Measurements from ENCODE around the gene PPT1.

PPT1 gene

GRCh38 chr1:40096977-40097782 lies at the start of gene PPT1:
PPT1 (minus strand) TSS chr1:40097252; CDS start chr1:40097238, 14 bp downstream.
- FAIRE-seq = no peak

DNA sequence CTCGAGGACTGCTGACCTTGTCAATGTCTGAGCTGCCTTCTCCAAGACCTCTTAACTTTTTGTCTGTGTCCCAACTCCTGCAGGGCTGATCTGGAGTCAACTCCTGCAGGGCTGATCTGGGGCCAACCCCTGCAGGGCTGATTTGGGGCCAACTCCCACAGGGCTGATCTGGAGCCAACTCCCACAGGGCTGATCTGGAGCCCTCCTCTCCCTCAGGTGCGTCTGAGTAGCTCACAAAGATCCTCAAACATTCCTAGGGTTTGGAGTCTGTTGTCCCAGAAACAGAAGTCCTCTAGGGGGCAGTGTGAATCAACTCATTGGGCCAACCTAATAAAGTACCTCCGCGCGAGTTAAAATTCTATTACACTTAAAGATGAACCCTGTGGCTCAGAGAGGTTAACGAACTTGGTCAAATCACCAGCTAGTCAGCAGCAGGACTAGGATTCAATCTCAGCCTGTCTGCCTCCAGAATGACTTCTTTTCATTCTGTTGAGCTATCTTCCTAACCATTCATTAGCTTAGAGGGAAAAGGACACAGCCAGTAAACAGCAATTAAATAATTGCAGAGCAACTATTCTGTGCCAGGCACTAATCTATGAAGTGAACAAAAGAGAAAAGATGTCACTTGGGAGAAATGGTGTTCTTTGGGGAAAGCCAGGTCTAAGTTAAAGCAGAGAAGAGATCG lies 47.0 kb upstream of the PPT1 start:
- no peak for FAIRE-seq

GRCh38 chr1:40141878-40142535 lies 45.0 kb upstream of the PPT1 start:
- FAIRE-seq = no peak

DNA sequence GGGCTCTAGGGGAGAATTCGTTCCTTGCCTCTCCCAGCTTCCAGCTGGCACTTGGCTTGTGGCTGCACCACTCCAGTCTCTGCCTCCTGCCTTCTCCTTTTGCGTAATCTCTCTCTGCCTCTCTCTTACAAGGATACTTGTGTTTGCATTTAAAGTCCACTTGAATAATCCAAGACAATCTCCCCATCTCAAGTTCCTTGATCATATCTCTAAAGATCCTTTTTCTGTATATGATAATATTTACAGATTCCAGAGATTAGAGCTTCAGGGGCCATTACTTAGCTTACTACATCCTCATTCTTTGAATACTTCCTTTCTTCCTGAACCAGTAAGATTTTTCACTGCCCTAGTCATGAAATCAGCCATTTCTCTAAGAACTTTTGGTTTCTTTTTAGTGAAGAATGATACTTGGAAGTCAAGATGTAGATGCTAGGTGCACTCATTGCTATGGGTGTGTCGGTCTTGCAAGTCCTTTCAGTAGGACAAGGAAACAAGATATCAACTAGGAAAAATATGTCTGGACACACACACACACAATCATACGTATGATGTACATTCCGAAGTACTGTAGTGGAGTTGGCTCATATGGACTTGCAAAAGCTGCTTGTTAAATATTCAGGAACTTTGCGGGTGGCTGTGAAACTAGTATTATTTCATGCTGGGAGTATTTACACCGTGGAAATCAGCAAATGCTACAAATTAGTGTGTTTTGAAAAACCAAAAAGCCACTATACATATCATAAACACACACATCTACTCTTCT lies 43.3 kb upstream of the PPT1 start:
- FAIRE-seq = no peak

- no peak for FAIRE-seq
These were observed 36.8 kb upstream of the PPT1 start for GRCh38 chr1:40133839-40134238.

DNA sequence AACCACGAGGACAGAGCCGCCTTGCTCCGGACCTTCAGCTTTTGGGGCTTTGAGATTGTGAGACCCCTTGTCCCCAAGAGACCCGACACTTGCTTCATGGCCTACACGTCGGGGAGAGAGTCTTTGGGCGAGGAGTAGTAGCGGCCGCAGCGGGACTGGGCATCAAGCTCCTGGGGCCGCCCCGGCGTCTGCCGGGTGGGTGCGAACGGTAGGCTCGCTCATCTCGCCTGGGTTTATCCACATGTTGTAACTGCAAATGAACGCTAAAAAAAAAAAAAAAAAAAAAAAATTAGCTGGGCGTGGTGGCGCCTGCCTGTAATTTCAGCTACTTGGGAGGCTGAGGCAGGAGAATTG lies 36.2 kb upstream of the PPT1 start:
- no peak for FAIRE-seq

DNA sequence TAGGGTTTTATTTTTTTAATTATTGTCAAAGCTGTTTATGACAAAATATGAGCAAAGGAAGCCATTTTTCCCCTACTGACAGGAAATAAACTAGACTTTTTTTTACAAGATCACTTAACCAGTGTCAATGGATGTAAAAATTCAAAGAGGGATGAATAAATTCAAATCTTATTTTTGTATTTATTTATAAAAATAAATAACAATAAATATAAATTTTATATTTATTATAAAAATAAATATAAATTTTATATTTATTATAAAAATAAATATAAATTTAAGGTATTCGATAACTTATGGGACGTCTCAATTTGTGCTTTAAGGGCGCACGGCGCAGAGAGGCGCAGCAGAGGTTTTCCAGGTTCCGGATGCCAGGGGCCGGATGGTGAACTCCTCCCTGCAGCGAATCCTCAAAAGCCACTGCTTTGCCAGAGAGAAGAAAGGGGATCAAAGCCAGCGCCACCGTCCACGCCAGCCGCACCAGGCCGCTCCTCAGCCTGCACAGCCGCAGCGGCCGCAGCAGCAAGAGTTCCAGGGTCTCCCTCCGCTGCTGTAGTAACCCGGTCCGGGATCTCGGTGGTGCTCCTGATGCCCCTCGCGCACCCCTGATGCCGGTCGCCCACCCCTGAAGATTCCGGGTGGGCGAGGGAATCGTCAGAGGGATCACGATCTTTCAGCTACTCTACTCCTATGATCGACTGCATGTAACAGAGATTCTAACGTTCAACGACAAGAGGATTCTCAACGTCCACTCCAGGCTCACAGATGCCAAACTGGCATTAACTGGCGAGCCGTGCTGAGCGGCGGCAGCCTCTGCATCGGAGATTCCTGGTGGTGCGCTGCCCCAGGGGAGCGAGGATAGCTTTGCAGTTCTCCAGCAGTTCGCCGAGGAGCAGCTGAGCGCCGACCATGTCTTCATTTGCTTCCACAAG lies 35.6 kb upstream of the PPT1 start:
- peak; percentile 76 for FAIRE-seq

GRCh38 chr1:40130892-40131291 lies 33.8 kb upstream of the PPT1 start:
- no peak for FAIRE-seq

DNA sequence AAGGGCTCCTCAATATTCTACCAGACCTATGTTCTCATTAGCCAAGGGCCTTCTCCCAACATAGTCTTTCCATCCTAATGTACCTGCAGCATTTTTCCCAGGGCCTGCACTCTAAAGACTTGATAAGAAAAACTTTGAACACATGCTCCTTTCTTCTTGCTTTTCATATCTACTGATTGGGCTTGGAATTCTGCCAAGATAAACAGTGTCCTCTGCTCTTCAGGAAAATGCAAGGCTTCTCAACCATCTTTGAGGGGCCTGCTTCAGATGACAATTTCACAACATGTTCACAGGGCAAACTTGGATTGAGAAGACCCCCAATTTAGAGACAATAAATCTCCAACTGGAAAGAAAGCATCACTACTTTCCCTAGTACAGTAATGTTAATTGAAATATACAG lies 25.8 kb upstream of the PPT1 start:
- FAIRE-seq = no peak

GRCh38 chr1:40120128-40120527 lies 23.1 kb upstream of the PPT1 start:
- FAIRE-seq = no peak

DNA sequence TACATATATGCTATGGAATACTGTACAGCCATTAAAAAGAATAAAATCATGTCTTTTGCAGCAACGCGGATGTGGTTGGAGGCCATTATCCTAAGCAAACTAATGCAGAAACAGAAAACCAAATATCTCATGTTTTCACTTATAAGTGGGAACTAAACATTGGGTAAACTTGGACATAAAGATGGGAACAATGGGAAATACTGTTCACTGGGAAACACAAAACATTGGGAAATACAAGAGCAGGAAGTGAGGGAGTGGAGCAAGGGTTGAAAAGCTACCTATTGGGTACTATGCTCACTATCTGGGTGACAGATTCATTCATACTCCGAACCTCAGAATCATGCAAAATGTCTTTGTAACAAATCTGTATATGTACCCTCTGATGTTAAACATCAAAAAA lies 17.3 kb upstream of the PPT1 start:
- FAIRE-seq = no peak

DNA sequence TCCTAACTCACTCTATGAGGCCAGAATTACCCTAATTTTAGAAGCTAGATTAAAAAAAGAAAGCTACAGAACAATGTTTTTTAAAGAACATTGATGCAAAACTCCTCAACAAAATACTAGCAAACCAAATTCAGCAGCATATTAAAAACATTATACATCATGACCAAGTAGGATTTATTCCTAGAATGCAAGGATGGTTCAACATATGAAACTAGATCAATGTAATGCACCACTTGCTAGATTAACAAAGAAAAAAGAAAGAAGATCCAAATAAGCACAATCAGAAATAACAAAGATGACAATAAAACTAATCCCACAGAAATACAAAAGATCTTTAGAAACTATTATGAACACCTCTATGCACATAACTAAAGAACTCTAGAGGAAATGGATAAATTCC lies 13.3 kb upstream of the PPT1 start:
- no peak for FAIRE-seq

DNA sequence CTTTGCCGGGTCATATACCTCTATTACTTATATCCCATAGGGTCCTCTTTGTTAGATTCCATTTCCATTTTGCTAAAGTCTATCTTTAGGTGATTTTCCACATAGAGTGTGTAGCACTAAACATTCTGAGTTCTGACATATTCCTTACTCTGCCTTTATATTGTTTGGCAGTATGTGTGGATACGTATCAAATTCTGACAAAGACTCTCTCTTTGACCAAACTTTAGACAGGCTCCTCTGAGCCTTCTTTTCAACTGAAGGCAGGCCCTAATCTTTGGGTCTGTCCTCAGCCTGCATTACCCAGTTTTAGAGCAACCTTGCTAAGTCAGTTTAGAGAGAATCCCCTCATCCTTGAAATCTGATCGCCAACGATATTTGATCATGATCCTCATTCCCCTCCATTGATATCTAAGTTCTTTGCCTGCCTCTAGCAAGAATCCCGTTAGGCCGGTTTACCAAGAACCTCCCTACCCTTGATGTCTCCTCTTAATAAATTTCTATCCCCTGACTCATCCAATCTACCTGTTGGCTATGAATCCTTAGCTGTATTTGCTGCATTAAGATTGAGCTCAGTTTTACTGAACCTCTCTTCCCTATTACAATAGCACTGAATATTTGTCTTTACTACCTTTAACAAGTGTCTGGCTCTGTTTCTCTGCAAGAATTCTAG lies 10.4 kb upstream of the PPT1 start:
- FAIRE-seq = no peak

- no peak for FAIRE-seq
These were observed 8.0 kb upstream of the PPT1 start for GRCh38 chr1:40105028-40105427.

DNA sequence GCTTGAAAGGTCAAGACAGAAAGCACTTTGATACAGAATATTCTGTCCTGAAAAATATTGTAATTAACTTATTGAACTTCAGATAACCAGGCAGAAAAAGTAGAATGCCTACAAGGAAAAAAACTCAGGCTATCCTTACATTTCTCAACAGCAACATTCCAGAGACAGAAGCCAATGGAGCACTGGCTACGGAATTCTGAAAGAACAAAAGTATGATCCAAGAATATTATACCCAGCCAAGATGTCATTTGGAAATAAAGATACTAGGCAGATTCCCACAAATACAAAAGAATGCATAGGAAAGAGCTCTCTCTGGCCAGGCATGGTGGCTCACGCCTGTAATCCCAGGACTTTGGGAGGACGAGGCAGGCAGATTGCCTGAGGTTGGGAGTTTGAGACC lies 5.8 kb upstream of the PPT1 start:
- no peak for FAIRE-seq

GRCh38 chr1:40102038-40102437 lies 5.0 kb upstream of the PPT1 start:
- FAIRE-seq = no peak

- no peak for FAIRE-seq
These were observed 441 bp downstream of the PPT1 start for GRCh38 chr1:40096646-40096976.

- no peak for FAIRE-seq
These were observed 1.2 kb downstream of the PPT1 start for GRCh38 chr1:40095806-40096205.

DNA sequence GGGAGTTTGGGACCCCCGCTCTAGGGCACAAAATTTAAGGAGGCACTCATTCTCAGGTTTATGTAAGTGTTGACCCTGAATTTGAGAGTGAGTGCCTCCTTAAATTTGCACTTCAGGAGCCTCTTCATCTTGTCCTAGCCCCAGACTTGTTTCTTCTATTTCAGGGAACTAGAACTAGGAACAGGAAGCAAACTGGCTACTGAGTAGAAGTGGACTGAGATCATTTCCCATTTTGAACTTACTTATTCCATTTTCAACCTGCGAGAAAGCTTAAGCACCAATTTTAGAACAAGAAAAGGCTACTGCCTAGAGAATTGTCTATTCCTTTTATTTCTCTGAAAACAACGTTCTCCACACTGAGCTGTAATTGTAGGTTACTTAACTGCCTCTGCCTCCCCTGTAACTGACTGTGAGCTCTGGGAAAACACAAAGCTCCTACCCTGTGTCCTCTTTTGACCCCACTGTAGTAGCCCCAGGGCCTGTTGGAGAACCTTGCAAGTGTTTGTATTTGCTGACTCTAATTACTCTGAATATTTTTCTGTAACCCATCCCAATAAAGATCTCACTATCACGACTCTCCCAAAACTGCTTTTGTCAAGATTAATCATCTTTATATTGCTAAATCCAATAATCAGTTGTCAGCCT lies 2.5 kb downstream of the PPT1 start:
- no peak for FAIRE-seq

GRCh38 chr1:40092706-40093639 lies 4.1 kb downstream of the PPT1 start:
- no peak for FAIRE-seq

Data from endometrium (tissue), 2 donors.